Thyroid gland (tissue), 4 donors: ENCODE data around the gene MPL.

Experiments
- CTCF ChIP-seq, 6 experiments: fragments of 200-600 bp in 3 of 6; fragments of 450-650 bp in 3 of 6; sonication (generic) in 3 of 6; IDR thresholded peaks; one replicate each; pipeline ENCODE4 v1.5.1; 2016 to 2019; ENCODE audit warnings: antibody characterized with exemption in 6 of 6, mild to moderate bottlenecking in 2 of 6, inconsistent platforms in 1 of 6, moderate library complexity in 1 of 6
- POLR2A ChIP-seq, 2 donors: fragments of 450-650 bp; IDR thresholded peaks; one replicate each; pipeline ENCODE4 v1.6.1; 2017; ENCODE audit warnings: antibody characterized with exemption in 2 of 2, mild to moderate bottlenecking in 2 of 2, moderate library complexity in 1 of 2

- TF ChIP-seq CTCF (IDR thresholded peaks at IDR 0.05) (peak in 3 of 6 experiments; percentile 6 to 24 (median 13)), POLR2A (IDR thresholded peaks at IDR 0.05) (no peak)
Measured at GRCh38 chr1:43334453-43335205, 3.0 kb upstream of the MPL start.
